ENCODE results near the gene ZNF823. TPM values are rescaled to one million over a fixed set of nuclear protein-coding genes. Genes with fewer than 3 reads are reported as not detected.

Gene ZNF823

DNA sequence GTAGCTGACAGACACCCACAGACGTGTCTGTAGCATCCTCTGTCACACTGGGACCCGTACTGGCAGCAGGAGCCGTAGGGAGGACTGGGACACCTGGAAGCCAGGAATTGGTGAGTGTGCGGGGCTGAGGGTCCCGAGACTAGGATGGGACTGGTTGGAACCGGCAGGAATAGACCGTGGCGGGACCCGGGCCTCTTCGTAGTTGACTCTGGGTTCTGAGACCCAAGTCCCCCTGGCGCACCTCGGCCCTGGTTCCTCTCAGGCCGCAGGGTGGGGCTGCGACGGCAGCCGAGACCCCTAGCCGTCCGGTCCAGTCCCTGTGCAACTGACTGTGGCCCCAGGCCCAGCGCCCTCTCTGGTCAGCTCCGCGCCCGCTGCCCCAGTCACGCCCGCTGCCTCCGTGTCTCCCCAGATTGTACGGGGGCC is 64.7 kb downstream of the ZNF823 start:
- Histone ChIP-seq H3K4me2 (ENCODE audit: low read length) (peak overlapping the region; percentile 79), H3K36me3 (ENCODE audit: insufficient read depth, low read length) (no peaks in the 10 kb centered on the region), H3K4me1 (ENCODE audit: control insufficient read depth, insufficient read depth, low read length) (no peaks in the 10 kb centered on the region), H3K4me3 (ENCODE audit: low read length) (peak overlapping the region; percentile 71), H3K27me3 (ENCODE audit: control insufficient read depth, insufficient read depth, low read length) (no peaks in the 10 kb centered on the region), H3K9ac (ENCODE audit: low read depth, low read length) (no peak overlapping the region), H3K9me3 (replicated peaks; ENCODE audit: low read length) (no peaks in the 10 kb centered on the region)

- H3K36me3 ChIP-seq (ENCODE audit: insufficient read depth, low read length), result no peaks in the 10 kb centered on the region
- H3K4me3 ChIP-seq (ENCODE audit: low read length), result peak overlapping the region; percentile 71
- H3K9ac ChIP-seq (ENCODE audit: low read depth, low read length), result no peak overlapping the region
- H3K4me2 ChIP-seq (ENCODE audit: low read length), result peak overlapping the region; percentile 79
- no peaks in the 10 kb centered on the region for H3K4me1 ChIP-seq (ENCODE audit: control insufficient read depth, insufficient read depth, low read length)
- no peaks in the 10 kb centered on the region for H3K27me3 ChIP-seq (ENCODE audit: control insufficient read depth, insufficient read depth, low read length)
- no peaks in the 10 kb centered on the region for H3K9me3 ChIP-seq (replicated peaks; ENCODE audit: low read length)
These were observed 65.1 kb downstream of the ZNF823 start for GRCh38 chr19:11673608-11674041.

Small RNAs within 50 kb of the gene (small RNA-seq; reads per million reads assigned to genes)
- not detected for gene ZNF833P

Data from skeletal muscle satellite cell (primary cell).